ENCODE data around the gene NUTF2.

Gene NUTF2

DNA sequence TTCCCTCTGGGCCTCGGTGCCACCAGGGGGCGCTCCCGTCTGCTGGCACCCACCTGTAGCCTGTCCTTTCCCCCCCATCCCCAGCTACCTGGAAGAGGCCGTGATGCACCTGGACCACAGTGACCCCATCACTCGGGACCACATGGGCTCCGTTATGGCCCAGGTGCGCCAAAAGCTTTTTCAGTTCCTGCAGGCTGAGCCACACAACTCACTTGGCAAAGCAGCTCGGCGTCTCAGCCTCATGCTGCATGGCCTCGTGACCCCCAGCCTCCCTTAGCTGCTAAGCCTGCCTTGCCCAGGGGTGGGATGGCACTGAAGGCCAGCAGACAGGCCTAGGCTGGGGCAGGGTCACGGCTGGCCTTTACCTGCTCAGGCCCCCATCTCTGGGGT is 37.1 kb downstream of the NUTF2 start:
- POLR2A ChIA-PET (ENCODE audit: low non-redundant PET), result no interaction called here
- CTCF ChIA-PET, result interaction anchor here (0.6 to 3.0 kb wide), 24 partner anchors 9 to 364 kb away, joined by 3 to 19 read pairs (median 4); partner anchors contain the start of gene PSMB10
- TF ChIP-seq, protein P1, sequence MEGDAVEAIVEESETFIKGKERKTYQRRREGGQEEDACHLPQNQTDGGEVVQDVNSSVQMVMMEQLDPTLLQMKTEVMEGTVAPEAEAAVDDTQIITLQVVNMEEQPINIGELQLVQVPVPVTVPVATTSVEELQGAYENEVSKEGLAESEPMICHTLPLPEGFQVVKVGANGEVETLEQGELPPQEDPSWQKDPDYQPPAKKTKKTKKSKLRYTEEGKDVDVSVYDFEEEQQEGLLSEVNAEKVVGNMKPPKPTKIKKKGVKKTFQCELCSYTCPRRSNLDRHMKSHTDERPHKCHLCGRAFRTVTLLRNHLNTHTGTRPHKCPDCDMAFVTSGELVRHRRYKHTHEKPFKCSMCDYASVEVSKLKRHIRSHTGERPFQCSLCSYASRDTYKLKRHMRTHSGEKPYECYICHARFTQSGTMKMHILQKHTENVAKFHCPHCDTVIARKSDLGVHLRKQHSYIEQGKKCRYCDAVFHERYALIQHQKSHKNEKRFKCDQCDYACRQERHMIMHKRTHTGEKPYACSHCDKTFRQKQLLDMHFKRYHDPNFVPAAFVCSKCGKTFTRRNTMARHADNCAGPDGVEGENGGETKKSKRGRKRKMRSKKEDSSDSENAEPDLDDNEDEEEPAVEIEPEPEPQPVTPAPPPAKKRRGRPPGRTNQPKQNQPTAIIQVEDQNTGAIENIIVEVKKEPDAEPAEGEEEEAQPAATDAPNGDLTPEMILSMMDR (conservative IDR thresholded peaks at IDR 0.05; ENCODE audit: low read depth), result peak; percentile 87
- H3K27ac ChIP-seq, result peak overlapping the region; percentile 77
- peak; percentile 72 for DNase-seq (ENCODE audit: low spot score)

DNA sequence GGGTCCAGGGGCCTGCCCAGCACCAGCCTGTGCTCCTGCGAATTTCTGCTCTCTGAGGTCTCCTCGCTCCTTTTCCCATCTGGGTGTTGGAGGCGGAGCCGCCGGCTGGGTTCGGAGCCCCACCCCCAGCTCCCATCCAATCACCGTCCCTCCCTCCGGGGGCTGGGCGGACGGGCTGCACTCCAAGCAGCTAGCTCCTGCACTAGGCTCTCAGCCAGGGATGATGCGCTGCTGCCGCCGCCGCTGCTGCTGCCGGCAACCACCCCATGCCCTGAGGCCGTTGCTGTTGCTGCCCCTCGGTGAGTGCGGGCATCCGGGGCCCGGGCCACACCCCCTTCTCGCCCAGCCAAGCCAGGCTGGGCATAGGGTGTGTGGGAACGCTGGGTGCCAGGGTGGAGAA is 38.0 kb downstream of the NUTF2 start, which contains the start of gene NRN1L:
Gene NRN1L (plus strand): TSS at position 202 of the 400 bp plus-strand sequence. CDS start 19 bp downstream, at position 221.
- POLR2A ChIA-PET (ENCODE audit: low non-redundant PET), result no interaction called here
- TF ChIP-seq, protein P1 (conservative IDR thresholded peaks at IDR 0.05; ENCODE audit: low read depth), result no peak
- CTCF ChIA-PET, result interaction anchor here (0.6 to 2.6 kb wide), 8 partner anchors 13 to 211 kb away, joined by 3 to 15 read pairs (median 8); partner anchors contain the start of gene PSMB10
- H3K27ac ChIP-seq, result peak within 1 kb of the TSS; percentile 77
- DNase-seq (ENCODE audit: low spot score), result peak; percentile 98

DNA sequence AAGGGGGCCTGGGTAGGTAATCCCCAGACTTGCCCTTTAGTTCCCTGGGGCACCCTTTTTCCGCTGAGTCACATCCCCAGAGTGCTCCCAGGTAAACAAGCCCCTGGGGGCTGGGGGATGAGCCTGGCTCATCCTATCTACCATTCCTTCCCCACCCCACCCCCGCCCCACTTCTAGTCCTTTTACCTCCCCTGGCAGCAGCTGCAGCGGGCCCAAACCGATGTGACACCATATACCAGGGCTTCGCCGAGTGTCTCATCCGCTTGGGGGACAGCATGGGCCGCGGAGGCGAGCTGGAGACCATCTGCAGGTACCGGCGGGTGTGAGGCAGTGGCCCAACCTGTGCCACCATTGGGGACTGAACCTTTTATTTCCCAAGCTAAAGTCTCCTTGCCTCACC is 38.8 kb downstream of the NUTF2 start:
- no peak for DNase-seq (ENCODE audit: low spot score)
- H3K27ac ChIP-seq, result peak overlapping the region; percentile 77
- ChIA-PET CTCF (interaction anchor here (0.7 to 2.6 kb wide), 3 partner anchors 43 to 69 kb away, joined by 3 to 14 read pairs (median 10); no protein-coding TSS in a partner anchor), POLR2A (ENCODE audit: low non-redundant PET) (interaction anchor here (0.6 kb wide), 1 partner anchor 28 kb away, joined by 3 read pairs; no protein-coding TSS in a partner anchor)
- TF ChIP-seq, protein P1 (conservative IDR thresholded peaks at IDR 0.05; ENCODE audit: low read depth), result no peak

DNA sequence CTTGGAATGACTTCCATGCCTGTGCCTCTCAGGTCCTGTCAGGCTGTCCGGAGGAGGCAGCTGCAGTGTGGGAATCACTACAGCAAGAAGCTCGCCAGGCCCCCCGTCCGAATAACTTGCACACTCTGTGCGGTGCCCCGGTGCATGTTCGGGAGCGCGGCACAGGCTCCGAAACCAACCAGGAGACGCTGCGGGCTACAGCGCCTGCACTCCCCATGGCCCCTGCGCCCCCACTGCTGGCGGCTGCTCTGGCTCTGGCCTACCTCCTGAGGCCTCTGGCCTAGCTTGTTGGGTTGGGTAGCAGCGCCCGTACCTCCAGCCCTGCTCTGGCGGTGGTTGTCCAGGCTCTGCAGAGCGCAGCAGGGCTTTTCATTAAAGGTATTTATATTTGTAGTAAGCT is 39.2 kb downstream of the NUTF2 start:
- TF ChIP-seq, protein P1 (conservative IDR thresholded peaks at IDR 0.05; ENCODE audit: low read depth), result no peak
- ChIA-PET POLR2A (ENCODE audit: low non-redundant PET) (no interaction called here), CTCF (interaction anchor here (0.7 to 2.0 kb wide), 2 partner anchors 42 to 70 kb away, joined by 3 to 10 read pairs; no protein-coding TSS in a partner anchor)
- H3K27ac ChIP-seq, result peak overlapping the region; percentile 77
- no peak for DNase-seq (ENCODE audit: low spot score)

DNA sequence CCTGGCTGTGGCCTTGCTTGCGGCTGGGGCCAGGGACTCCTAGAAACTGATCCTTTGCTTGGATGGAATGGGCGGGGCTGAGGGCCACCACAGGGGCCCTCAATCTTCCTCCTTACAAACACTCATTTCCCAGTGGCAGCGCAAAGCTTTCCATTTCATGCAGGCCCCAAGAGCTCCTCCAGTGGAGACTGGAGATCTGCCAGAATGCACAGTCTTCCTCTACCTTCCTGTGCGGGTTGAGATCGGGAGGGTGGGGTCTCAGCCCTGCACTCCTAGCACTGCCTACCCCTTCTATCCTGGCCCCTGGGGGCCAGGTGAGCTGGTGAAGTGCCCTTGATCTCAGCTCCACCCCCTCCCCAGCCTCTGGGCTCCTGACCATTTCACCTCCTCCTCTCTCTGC is 39.7 kb downstream of the NUTF2 start:
- CTCF ChIA-PET, result interaction anchor here (0.6 to 2.0 kb wide), 4 partner anchors 42 to 154 kb away, joined by 3 to 10 read pairs (median 3); no protein-coding TSS in a partner anchor
- TF ChIP-seq, protein P1 (conservative IDR thresholded peaks at IDR 0.05; ENCODE audit: low read depth), result no peak
- H3K27ac ChIP-seq, result peak overlapping the region; percentile 77
- DNase-seq (ENCODE audit: low spot score), result no peak
- POLR2A ChIA-PET (ENCODE audit: low non-redundant PET), result no interaction called here

DNA sequence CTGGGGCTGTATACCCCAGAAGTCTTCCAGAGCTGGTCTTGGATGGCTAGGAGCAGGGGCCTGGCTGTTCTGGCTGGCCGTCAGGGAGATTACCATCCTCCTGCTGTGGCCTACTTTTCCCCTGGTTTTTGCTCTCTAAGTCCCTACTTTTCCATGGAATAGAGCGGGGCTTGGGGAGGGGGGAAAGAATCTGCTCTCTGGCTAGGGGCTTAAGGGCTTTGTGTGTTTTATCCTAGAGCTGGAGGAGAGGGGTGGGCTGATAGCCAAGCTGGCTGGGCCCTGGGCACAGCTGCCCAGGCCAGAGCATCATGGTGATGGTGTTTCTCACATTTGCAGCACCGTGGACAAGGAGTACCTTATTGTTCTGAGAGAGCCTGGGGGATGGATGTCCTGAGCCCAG is 41.6 kb downstream of the NUTF2 start:
- DNase-seq (ENCODE audit: low spot score), result no peak
- no peak overlapping the region for H3K27ac ChIP-seq
- ChIA-PET POLR2A (ENCODE audit: low non-redundant PET) (no interaction called here), CTCF (interaction anchor here (0.6 kb wide), 1 partner anchor 72 kb away, joined by 5 read pairs; no protein-coding TSS in a partner anchor)
- TF ChIP-seq, protein P1 (conservative IDR thresholded peaks at IDR 0.05; ENCODE audit: low read depth), result no peak

Data from RWPE1 (cell line).